Mesenchymal stem cell (in vitro differentiated cells and primary cell): Measurements from ENCODE around the gene HCAR3.

Experiments
- DNase-seq: peaks from one replicate; pipeline ENCODE4 v3.0.0-alpha.2; 2013
- H2AFZ ChIP-seq: one replicate; pipeline ENCODE4 v1.6.1; 2013; ENCODE audit warnings: low read depth, mild to moderate bottlenecking, control low read depth, inconsistent platforms, low read length, moderate library complexity
- H2AK5ac ChIP-seq: 2 replicates; pipeline ENCODE4 v1.6.1; 2013; ENCODE audit warnings: low read length, moderate library complexity, mild to moderate bottlenecking, inconsistent platforms; ENCODE audit not compliant: severe bottlenecking
- H2BK120ac ChIP-seq: one replicate; pipeline ENCODE4 v1.6.1; 2013; ENCODE audit warnings: low read depth, mild to moderate bottlenecking, inconsistent platforms, low read length, moderate library complexity
- H2BK12ac ChIP-seq, 2 experiments: one replicate each; pipeline ENCODE4 v1.6.1; 2013; ENCODE audit warnings: inconsistent platforms in 2 of 2, low read length in 2 of 2, mild to moderate bottlenecking in 2 of 2, moderate library complexity in 2 of 2, control low read depth in 1 of 2
- H2BK15ac ChIP-seq: one replicate; pipeline ENCODE4 v1.6.1; 2013; ENCODE audit warnings: mild to moderate bottlenecking, low read depth, inconsistent platforms; ENCODE audit not compliant: poor library complexity, severe bottlenecking
- H2BK5ac ChIP-seq: 2 replicates; pipeline ENCODE4 v1.6.1; 2013; ENCODE audit warnings: low read depth, mild to moderate bottlenecking, low read length, control low read depth, inconsistent platforms; ENCODE audit not compliant: poor library complexity, severe bottlenecking
- H3K14ac ChIP-seq, 2 experiments: one replicate each; pipeline ENCODE4 v1.6.1; 2013; ENCODE audit warnings: inconsistent platforms in 2 of 2, low read length in 2 of 2, control low read depth in 1 of 2, mild to moderate bottlenecking in 1 of 2, moderate library complexity in 1 of 2
- H3K18ac ChIP-seq, 2 experiments: one replicate each; pipeline ENCODE4 v1.6.1; 2013; ENCODE audit warnings: inconsistent platforms in 2 of 2, low read length in 2 of 2, control low read depth in 1 of 2, low read depth in 1 of 2, mild to moderate bottlenecking in 1 of 2
- H3K23ac ChIP-seq, 2 experiments: one replicate each; pipeline ENCODE4 v1.6.1; 2013; ENCODE audit warnings: inconsistent platforms in 2 of 2, low read length in 2 of 2, mild to moderate bottlenecking in 2 of 2, moderate library complexity in 2 of 2, control low read depth in 1 of 2
- H3K27ac ChIP-seq: 2 replicates; pipeline ENCODE4 v1.5.1; 2013; ENCODE audit warnings: mild to moderate bottlenecking, moderate library complexity, low read length, control low read depth, inconsistent platforms; ENCODE audit not compliant: poor library complexity, severe bottlenecking
- H3K27me3 ChIP-seq, 2 experiments: 2 replicates each; pipeline versions ENCODE4 v1.6.1 to v1.7.0; 2013; ENCODE audit warnings: low read length in 2 of 2, mild to moderate bottlenecking in 2 of 2, moderate library complexity in 2 of 2, control low read depth in 1 of 2, inconsistent platforms in 1 of 2; ENCODE audit not compliant: control insufficient read depth in 1 of 2, insufficient read depth in 1 of 2
- H3K36me3 ChIP-seq, 2 experiments: 2 replicates each; pipeline versions ENCODE4 v1.6.1 to v1.7.0; 2013; ENCODE audit warnings: low read length in 2 of 2, control low read depth in 1 of 2, inconsistent platforms in 1 of 2, low read depth in 1 of 2, mild to moderate bottlenecking in 1 of 2; ENCODE audit not compliant: insufficient read depth in 2 of 2, control insufficient read depth in 1 of 2
- H3K4ac ChIP-seq, 2 experiments: one replicate each; pipeline ENCODE4 v1.6.1; 2013; ENCODE audit warnings: inconsistent platforms in 2 of 2, low read length in 2 of 2, mild to moderate bottlenecking in 2 of 2, moderate library complexity in 2 of 2, control low read depth in 1 of 2, low read depth in 1 of 2
- H3K4me1 ChIP-seq: 2 replicates; pipeline ENCODE4 v1.6.1; 2013; ENCODE audit warnings: low read depth, low read length, control low read depth; ENCODE audit not compliant: control insufficient read depth, insufficient read depth
- H3K4me2 ChIP-seq: 2 replicates; pipeline ENCODE4 v1.6.1; 2013; ENCODE audit warnings: low read length, mild to moderate bottlenecking, inconsistent platforms; ENCODE audit not compliant: poor library complexity, severe bottlenecking
- H3K4me3 ChIP-seq, 2 experiments: 2 replicates each; pipeline versions ENCODE4 v1.5.1 to v1.7.0; 2013; ENCODE audit warnings: low read length in 2 of 2, mild to moderate bottlenecking in 2 of 2, control low read depth in 1 of 2, low read depth in 1 of 2; ENCODE audit not compliant: insufficient read depth in 1 of 2
- H3K79me1 ChIP-seq: replicated peaks from 2 replicates; pipeline ENCODE4 v1.6.1; 2013; ENCODE audit warnings: mild to moderate bottlenecking, control low read depth, low read length, inconsistent platforms; ENCODE audit not compliant: poor library complexity, severe bottlenecking
- H3K9ac ChIP-seq: 2 replicates; pipeline ENCODE4 v1.7.0; 2013; ENCODE audit warnings: mild to moderate bottlenecking, low read length, moderate library complexity
- H3K9me3 ChIP-seq: 2 replicates; pipeline ENCODE4 v1.7.0; 2013; ENCODE audit warnings: mild to moderate bottlenecking, low read length; ENCODE audit not compliant: control insufficient read depth
- H4K8ac ChIP-seq: one replicate; pipeline ENCODE4 v1.6.1; 2013; ENCODE audit warnings: inconsistent platforms, mild to moderate bottlenecking, low read length, moderate library complexity
- H4K91ac ChIP-seq: one replicate; pipeline ENCODE4 v1.6.1; 2013; ENCODE audit warnings: mild to moderate bottlenecking, low read length, inconsistent platforms
- WGBS: methylation state at CpG from one replicate; pipeline ENCODE4 v1.1.7; 2013; ENCODE audit warnings: mixed read lengths; 5-methylcytosine and 5-hydroxymethylcytosine counted together

HCAR3 gene

GRCh38 chr12:122726080-122726558 lies 9.5 kb upstream of the HCAR3 start:
- no peak overlapping the region for H2AFZ ChIP-seq
- no peak overlapping the region for H3K4ac ChIP-seq
- no peak overlapping the region for H2BK12ac ChIP-seq
- no peak overlapping the region for H2BK5ac ChIP-seq
- no peak overlapping the region for H2BK120ac ChIP-seq
- H3K4me2 ChIP-seq, result peak overlapping the region; percentile 36
- H3K18ac ChIP-seq, result no peak overlapping the region
- H3K9me3 ChIP-seq, result no peaks in the 10 kb centered on the region
- no peak overlapping the region for H3K23ac ChIP-seq
- H3K14ac ChIP-seq, result no peak overlapping the region
- H3K9ac ChIP-seq, result no peak overlapping the region
- no peak overlapping the region for H4K8ac ChIP-seq
- no peak overlapping the region for H2AK5ac ChIP-seq
- no peak overlapping the region for H3K4me3 ChIP-seq
- H3K36me3 ChIP-seq, result no peaks in the 10 kb centered on the region
- H2BK15ac ChIP-seq, result no peak overlapping the region
- peaks cover 10% of the 10 kb centered on the region for H3K4me1 ChIP-seq
- no peak for DNase-seq
- no peak overlapping the region for H3K27ac ChIP-seq
- H4K91ac ChIP-seq, result no peak overlapping the region
- H3K27me3 ChIP-seq, result no peaks in the 10 kb centered on the region
- no peaks in the 10 kb centered on the region for H3K79me1 ChIP-seq
- 50% methylated on average over 2 of the region's 5 CpGs for WGBS

- Histone ChIP-seq H2AK5ac (no peak overlapping the region), H3K36me3 (no peaks in the 10 kb centered on the region), H4K8ac (no peak overlapping the region), H2BK120ac (no peak overlapping the region), H2BK5ac (no peak overlapping the region), H3K79me1 (no peaks in the 10 kb centered on the region), H3K18ac (no peak overlapping the region), H2BK15ac (no peak overlapping the region), H3K4me1 (peaks cover 7% of the 10 kb centered on the region), H4K91ac (no peak overlapping the region), H3K9me3 (no peaks in the 10 kb centered on the region), H3K4me3 (no peak overlapping the region), H3K14ac (no peak overlapping the region), H3K23ac (no peak overlapping the region), H2AFZ (no peak overlapping the region), H2BK12ac (no peak overlapping the region), H3K27me3 (no peaks in the 10 kb centered on the region), H3K4me2 (no peak overlapping the region), H3K9ac (no peak overlapping the region), H3K27ac (no peak overlapping the region), H3K4ac (no peak overlapping the region)
- no peak for DNase-seq
- WGBS, result 98% methylated on average over 5 of the region's 6 CpGs
Observed at GRCh38 chr12:122725452-122726079, 9.0 kb upstream of the HCAR3 start.

GRCh38 chr12:122724641-122725243 lies 8.1 kb upstream of the HCAR3 start:
- Histone ChIP-seq H3K9me3 (no peaks in the 10 kb centered on the region), H2BK15ac (no peak overlapping the region), H4K91ac (no peak overlapping the region), H3K4me1 (no peaks in the 10 kb centered on the region), H3K9ac (no peak overlapping the region), H2AFZ (no peak overlapping the region), H3K18ac (no peak overlapping the region), H3K27me3 (no peaks in the 10 kb centered on the region), H2BK12ac (no peak overlapping the region), H2AK5ac (peak overlapping the region; percentile 61), H2BK120ac (no peak overlapping the region), H3K4me2 (no peak overlapping the region), H3K4me3 (no peak overlapping the region), H3K79me1 (no peaks in the 10 kb centered on the region), H3K23ac (no peak overlapping the region), H4K8ac (no peak overlapping the region), H2BK5ac (no peak overlapping the region), H3K27ac (no peak overlapping the region), H3K4ac (no peak overlapping the region), H3K36me3 (no peaks in the 10 kb centered on the region), H3K14ac (no peak overlapping the region)
- no peak for DNase-seq
- WGBS, result 95% methylated on average over 11 of the region's 12 CpGs

DNA sequence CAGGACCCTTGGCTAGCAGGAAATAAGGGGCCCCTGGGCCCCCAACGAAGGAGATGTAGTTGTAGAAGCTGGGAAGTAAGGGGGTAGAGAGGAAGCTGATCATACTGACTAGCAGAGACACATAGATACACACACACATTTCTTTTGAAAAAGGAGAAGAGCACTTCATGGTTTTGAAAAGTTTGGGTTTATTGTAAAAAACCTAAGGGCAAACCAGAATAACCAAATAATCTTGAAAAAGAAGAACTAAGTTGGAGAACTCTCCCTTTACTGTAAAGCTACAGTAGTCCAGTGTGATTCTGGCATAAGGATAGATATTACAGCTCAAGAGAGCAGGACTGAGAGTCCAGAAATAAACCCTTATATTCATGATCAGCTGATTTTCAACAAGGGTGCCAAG lies 5.8 kb upstream of the HCAR3 start:
- H3K27ac ChIP-seq, result no peak overlapping the region
- DNase-seq, result no peak
- no peak overlapping the region for H3K14ac ChIP-seq
- no peak overlapping the region for H2BK5ac ChIP-seq
- H2BK12ac ChIP-seq, result no peak overlapping the region
- no peak overlapping the region for H3K9ac ChIP-seq
- no peaks in the 10 kb centered on the region for H3K27me3 ChIP-seq
- H2AK5ac ChIP-seq, result no peak overlapping the region
- no peak overlapping the region for H4K8ac ChIP-seq
- no CpG with 5 or more reads among the region's 1 CpG for WGBS
- H3K4me3 ChIP-seq, result no peak overlapping the region
- no peaks in the 10 kb centered on the region for H3K36me3 ChIP-seq
- no peak overlapping the region for H4K91ac ChIP-seq
- H2BK15ac ChIP-seq, result no peak overlapping the region
- no peaks in the 10 kb centered on the region for H3K79me1 ChIP-seq
- no peak overlapping the region for H2BK120ac ChIP-seq
- H3K18ac ChIP-seq, result no peak overlapping the region
- H3K4me2 ChIP-seq, result no peak overlapping the region
- no peaks in the 10 kb centered on the region for H3K4me1 ChIP-seq
- H3K23ac ChIP-seq, result no peak overlapping the region
- no peak overlapping the region for H3K4ac ChIP-seq
- H2AFZ ChIP-seq, result no peak overlapping the region
- no peaks in the 10 kb centered on the region for H3K9me3 ChIP-seq
